NCI-H82 (cell line): ENCODE results near the gene ZNF423.

ENCODE experiments used
- DNase-seq: peaks from one replicate; lab custom pipeline; 2025; lab: John Stamatoyannopoulos, UW

Gene ZNF423

DNA sequence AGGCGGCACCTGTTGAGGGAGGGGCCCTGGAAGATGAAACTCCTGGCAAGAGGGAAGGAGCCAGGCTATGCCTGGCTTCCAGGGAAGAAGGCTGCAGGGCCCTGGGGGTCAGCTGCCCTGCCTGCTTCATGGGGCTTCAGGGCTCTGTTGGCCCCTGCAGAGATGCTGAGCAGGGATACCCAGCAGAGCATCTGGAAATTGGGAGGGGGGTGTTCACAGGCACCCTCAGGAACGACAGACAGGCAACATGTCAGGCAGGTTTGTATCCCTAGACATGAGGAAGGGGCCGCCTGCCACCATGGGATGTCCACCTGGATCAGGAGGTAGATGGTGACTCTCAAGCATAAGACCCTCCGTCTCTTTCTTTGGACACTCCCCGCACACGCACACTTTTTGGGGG lies 13.8 kb upstream of the ZNF423 start:
- DNase-seq = no peak

DNA sequence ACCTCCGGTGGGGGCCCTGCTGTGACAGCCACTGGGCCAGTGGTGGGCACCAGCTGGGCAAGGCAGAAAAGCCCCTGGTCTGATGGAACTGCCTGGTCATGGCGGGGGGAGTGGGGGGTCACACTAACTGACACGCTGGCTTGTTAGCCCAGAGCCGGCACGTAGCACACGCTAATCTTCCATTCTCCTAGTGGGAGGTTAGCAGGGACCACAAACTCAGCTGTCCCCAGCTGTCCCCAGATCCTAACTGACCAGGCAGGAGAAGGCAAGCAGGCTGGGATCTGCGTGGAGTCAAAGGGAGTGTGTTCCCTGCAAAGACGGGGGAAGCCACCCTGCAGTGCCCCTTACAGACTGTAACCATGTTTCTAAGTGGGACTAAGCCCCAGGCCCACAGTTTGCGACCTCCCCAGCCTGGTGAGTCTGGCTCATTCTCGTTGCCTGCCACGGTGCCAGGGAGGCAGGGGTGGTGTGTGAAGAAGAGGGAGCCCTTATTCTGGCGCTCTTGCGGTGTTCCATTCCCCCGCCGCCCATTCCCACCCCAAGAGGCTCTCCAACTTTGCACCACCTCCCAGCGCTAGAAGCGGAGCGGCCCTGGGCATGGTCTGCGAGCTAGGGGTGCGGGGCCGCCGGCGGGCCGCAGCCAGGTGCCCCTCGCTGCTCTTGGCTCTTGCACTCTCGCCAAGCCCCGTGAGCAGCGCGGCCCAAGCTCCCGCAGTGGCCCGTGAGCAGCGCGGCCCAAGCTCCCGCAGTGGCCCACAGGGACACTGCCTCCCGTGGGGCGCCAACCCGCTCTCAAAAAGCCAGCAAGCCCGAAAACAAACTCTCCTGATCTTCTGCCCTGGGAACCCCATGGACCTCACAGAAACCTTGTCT lies 12.1 kb upstream of the ZNF423 start:
- DNase-seq = no peak

DNA sequence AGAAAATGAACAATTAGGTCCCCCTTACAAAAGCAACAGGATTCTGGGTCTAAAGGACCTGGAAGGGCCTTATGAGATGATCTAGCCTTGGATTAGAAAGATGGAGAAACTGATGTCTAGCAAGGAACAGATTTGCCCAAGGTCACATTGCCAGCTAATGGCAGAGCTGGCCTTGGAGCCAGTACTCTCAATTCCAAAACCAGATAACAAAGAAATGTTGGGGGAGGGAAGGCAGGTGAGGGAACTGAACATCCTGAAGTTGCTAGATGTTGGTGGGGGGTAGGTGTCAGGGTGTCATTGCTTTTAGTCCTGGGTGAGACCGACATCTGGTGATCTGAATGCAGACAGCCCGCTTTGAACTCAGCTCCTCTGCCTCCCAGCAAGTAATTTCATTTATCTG lies 11.3 kb upstream of the ZNF423 start:
- no peak for DNase-seq

DNA sequence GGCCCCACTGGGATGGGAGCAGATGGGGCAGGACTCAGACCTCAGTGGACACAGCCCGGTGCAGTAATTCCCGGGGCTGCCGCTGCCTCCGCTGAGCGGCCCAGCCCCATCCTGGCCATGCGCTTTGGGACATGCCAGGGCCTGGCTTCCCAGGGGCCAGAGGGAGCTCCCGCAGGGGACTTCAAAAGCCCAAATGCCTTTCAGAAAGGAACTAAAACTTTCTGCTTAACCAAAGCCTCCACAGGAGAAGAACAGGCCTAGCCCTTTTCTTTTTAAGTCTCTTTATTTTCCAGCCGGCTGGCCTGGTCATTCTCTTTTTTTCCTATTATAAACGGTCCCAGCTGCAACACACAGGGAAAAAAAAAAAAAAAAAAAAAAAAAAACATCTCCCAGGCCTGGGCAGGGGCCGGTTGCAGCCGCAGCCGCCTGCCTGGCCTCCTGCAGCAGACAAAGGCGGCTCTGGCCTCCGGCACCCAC lies 10.7 kb upstream of the ZNF423 start:
- DNase-seq = no peak

DNA sequence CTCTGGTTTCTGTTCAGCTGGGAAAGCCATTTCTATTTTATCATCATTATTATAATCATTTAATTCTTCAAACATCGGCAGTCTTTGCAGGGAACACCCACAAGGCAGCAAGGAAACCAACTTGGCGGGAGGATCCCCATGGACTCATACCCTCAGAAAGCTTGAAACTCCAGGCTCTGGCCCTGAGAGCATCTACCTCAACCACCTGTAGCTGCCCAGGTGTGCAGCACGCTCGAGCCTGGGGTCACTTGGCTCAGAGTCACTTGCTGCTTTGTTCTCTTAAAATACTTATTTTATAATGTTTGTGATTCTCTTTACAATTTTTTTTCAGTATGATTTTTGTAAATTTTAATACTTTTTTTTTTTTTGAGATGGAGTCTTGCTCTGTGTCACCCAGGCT lies 6.8 kb upstream of the ZNF423 start:
- no peak for DNase-seq

DNA sequence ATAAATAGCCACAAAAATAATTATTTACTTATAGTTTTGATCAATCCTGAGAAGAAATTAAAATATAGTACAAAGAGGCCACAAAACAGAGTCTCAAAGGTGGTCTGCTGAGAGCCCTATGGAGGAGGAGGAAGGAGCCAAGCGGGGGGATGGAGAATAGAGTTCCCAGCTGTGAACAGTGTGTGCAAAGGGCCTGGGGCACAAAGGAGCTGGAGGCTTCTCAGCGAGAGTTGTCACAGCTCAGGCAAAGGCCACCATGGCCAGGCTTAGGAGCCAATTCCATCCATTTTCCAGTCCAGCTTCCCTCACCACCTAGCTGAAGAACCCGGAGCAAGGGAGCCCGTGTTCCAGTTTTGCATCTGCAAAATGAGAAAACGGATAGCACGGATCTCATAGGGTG lies 5.4 kb upstream of the ZNF423 start:
- DNase-seq = no peak

DNA sequence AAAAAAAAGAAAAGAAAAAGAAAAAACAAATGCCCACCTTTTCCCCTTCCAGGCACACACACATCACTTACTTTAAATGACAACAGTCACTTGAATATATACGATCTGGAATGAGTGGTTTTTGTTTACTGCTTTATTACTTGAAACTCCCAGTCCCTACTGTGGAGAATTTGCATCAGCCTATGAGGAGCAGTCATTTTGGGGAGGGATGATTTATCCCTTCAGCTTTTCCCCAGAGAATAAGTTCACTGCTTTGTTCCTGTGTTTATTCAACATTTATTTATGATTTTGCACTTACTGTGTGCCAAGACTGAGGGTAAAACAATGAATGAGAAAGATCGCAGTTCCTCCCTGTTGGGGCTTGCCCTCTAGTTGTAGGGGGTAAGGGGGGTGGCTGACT lies 4.7 kb upstream of the ZNF423 start:
- no peak for DNase-seq

DNA sequence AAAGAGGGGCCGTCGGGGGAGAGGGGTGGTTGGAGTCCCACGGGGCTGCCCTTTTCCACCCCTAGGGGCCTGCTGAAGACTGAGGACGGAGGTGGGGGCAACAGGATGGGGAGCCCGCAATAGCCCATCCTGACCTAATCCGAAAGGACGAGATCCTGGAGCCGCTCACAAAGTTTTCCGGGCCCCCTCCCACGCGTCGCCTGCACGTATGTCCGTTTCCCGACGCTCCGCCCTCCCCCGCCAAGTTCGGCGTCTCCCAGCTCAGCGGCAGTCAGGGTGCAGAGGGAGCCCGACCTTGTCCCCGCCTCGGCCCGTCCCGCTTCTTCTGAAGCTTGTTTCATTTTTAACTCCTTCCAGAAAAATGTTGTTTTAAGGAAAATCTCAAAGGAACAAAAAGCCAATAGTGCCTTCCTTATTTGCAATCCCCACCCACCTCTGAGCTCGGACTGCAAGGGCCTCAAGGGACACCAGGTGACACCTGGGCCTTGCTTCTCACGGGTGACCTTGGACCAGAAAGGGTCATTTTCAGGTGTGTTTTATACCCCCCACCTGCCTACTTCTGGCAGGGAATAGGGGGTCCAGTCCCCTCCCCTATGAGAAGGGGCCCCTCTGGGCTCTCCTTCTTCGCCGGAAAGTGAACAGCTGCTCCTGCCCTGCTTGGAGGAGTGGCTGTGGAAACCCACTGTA lies 3.4 kb upstream of the ZNF423 start:
- DNase-seq = peak; percentile 80

DNA sequence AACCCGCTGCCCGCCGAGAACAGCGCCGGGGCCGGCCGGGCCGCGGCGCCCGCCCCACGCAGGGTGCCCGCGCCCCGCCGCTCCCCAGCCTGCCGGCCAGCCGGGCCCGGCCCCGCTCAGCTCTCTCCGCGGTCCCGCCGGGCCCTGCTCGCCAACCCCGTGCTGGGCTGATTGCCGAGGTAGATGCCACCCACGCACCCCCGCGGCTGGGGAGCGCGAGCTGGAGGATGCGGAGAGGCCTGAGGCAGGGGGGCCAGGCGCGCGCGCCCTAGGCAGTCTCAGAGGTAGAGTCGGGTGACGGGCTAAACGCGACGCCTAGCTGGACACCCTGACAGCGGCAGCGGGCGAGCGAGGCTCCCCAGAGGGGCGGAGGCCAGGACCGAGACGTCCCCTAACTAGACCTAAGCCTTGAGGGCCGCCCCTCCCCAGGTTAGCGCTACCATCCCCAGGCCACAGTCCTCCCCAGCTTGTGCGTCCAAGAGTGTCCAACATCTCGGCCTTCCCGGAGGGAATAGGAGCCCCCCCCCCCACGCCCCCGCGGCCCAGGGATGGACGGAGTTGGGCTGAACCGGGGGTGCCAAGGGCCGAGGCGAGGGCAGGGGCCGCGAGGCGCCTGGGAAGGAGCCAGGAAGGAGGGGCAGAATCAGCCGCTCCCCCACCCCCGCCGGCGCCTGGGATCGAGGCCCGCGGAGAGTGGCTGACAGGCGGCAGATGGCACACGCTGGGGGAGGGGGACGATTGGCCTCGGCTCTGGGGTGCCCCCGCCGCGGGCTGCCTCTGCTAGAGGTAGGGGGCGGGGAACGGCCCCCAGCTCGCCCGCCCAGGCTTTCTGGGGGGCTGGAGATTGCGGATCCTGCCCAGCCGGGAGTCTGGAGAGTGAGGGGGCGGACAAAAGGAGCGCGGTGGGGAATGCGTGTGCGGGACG lies 2.5 kb upstream of the ZNF423 start:
- DNase-seq = peak; percentile 84

DNA sequence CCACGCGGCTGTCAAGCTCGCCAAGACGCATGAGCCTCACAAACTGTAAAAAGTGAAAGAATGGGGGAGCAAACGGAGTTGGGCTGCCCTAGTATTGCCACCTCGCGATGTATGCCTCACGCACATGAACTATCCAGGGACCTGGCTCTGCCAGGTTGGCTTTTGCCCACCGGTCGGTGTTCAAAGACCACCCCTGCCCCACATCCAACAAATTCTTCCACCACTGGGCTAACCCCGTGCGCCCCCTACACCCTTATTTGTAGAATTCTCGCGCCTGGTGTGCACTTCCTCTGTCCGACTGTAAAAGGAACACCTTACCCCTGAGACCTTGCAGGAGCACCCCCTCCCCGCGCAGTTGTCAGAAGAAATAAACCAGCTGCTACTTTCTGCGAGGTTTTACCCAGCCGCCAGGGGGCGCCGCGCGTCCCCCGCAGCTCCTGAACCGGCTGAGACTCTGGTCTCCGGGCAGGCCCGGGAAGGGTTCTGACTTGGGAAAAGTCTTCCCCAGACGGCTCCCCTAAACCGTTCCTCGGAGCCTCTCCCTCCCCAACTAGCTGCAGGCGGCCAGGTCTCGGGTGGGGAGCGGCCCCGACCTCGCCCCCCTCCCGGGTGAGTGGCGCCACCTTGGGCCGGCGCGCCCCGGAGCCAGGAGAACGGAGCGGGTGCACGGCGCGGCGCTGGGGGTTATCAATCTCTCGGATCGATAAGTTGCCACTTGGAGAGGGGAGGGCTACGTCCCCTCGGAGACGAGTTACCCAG lies 1.7 kb upstream of the ZNF423 start:
- peak; percentile 89 for DNase-seq

DNA sequence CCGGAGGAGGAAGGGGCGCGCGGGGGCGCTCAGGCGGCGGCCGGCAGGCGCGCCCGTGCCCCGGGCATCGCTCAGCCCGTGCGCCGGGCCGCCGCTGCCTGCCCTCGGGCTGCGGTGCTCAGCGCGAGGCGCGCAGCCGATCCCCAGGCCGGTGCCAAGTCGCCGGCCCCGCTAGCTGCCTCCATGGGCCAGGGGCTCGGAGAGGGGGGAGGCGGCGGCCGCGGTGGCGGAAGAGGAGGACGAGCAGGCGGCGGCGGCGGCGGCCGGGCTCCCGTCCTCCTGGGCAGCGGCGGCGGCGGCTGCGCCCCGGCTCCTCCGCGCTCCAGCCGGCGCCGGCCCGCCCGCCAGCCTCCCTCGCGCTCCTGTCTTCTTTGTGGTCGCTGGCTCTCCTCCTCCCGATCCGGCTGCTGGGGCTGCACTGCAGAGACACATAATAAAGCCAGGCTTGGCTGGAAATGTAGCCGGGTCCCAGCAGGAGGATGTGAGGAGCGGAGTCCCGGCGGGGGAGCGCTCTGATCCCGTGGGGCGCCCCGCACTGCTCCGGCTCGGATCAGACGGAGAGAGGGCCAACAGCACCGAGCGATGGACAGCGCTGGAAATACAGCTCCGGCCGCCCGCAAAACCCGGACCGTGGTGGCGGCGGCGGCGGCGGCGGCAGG lies 889 bp upstream of the ZNF423 start:
- peak; percentile 79 for DNase-seq

DNA sequence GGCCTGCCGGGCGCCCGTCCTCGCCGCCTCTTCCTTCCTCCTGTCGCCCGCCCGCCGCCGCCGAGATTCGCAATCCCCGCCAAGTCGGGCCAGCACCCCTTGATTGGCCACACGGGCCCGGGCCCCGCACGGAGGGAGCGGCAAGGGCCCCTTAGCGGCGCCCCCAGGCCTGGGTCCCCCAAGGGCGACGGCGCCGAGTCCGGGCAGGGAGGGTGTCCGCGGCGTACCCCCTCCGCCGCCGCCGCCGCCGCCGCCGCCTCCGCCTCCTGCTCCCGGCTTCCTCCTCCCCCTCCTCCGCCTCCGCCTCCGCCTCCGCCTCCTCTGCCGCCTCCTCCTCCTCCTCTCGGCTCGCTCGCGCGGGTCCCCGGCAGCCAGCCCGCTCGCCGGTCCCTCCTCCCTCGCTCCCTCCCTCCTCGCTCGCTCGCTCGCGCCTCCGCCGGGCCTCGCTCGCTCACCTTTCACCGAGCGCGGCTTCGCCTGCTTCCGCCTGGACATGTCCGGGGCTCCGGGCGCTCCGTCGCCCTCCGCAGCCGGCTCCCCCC lies 561 bp downstream of the ZNF423 start:
- peak; percentile 85 for DNase-seq

DNA sequence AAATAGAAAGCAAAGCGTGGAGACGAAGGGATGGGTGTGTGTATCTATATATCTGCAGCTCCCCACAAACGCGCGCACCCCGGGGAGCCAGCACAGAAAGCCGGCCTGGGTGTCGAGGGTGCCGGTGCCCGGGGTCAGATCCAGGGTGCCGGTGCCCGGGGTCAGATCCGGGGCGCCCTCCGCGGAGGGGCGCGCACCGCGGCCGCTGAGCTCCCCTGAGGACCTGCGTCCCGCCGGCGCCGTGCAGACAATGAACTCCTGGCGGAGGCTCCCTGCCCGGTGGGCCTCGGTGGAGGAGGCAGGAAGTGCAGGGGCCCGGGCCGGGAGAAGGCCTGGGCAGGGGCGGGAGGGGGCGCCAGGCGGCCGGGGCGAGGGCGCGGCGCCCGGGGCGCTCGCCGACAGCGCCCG lies 1.1 kb downstream of the ZNF423 start:
- DNase-seq = peak; percentile 46

DNA sequence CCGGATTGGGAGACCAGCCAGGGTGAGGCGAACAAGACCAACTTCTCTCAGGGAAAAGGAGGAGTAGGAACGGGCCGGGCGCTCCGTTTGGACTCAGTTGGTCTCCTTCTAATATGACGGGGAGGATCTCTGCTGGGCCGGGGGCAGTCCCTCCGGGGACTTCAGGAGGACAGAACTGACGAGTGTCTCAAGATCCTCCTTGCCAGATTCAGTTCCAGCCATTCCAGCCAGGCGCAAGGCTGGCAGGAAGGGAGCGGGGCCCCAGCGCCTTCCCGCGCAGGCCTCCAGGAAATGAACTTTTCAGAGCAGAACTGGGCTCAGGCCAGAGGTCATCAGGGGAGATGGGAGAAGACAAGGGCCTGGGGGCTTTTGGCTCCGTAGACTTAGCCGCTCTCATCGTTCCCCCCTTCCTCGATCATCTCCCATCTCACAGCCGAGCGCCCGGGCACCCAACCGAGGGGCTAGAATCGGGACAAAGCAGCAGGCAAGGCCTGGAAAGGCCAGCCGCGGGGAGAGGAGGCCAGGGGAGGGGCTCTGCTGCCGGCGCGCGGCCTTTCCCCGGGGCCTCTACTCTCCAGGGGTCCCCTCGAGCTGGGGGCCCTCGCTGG lies 1.6 kb downstream of the ZNF423 start:
- no peak for DNase-seq

DNA sequence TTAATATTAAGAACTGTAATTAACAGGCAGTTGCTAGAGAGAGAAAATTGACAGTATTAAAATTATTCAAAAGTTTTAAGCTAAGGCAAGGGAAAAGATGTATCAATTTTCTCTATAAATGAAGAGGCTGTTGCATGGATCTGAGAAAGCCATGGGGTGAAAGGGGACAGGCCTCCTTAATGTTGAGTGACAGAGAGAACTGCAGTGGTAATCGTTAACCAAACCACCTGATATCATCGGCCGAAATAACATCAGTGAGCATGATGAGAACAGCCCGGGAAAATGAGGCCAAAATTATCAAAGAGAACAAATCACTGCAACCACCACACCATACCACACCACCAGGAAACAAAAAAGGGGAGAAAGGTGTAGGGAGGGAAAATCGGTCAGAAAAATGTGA lies 3.6 kb downstream of the ZNF423 start:
- DNase-seq = no peak

DNA sequence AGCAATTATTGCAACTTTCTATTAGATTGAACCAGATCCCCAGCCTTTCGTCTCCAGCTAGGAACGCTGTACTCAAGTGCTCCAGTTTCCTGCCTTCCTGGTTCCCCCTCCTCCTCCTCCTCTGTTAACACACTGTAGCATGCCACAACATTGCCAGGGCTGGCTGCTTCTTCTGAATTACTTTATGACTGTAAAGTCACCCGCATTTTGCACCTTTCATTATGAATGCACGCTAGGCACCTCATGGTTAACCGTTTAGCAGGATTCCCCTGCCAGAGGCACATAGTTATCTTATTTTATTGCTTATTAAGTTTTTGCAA lies 4.5 kb downstream of the ZNF423 start:
- no peak for DNase-seq

DNA sequence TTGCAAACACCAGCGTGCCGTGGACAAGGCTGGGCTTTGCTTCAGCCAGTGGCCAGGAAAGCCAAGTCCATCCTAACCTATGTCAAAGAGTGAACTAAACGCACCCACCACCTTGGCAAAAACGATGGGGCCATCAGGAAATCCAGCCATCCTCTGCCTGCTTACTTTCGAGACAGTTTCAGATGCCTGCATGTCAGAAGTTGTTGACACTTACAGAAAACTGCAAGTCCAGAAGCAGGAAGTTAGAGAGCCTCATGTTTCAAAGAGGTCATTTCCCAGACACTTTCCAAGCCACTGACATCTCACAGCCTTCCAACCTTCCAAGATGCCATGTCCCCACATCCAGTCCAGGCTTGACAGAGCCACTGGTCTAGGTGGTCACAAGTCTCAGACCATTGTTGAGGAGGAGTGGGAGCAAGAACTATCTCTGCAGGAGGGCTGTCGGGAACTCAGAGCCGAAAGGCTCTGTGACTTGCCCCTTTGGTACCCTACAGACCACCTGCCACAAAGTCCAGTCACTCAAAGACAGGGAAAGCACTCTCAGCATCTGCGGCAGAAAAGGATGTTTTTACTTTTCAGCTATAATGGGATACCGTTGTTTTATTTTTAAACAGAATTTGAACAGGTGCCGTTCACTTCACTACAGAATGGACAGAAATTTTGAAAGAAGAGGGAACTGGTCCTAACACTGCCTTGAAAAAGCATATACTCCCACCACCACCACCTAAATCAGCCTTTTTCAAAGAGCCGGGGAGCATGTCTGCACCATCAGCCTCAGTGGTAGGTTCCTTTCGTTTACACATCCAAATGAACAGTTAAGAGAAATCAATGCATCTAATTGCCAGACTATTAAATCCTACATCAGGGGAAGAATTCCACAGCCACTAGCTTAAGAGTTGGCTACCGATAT lies 5.1 kb downstream of the ZNF423 start:
- DNase-seq = no peak

DNA sequence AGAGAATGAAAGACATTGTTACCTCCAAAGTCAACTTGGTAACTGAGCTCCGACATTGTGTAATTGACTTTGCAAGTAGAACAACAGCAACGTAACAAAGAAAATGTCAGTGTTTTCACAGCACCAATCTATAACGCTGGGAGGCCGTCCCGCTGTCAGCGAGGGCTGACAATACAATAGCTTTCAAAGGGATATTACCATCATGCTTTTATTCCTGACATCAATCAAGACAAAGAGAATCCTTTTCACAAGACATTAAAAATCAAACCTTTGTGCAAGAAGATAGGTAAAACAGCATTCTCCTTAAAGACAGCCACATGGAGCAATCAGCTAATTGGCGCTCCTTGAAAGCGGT lies 6.2 kb downstream of the ZNF423 start:
- DNase-seq = no peak

DNA sequence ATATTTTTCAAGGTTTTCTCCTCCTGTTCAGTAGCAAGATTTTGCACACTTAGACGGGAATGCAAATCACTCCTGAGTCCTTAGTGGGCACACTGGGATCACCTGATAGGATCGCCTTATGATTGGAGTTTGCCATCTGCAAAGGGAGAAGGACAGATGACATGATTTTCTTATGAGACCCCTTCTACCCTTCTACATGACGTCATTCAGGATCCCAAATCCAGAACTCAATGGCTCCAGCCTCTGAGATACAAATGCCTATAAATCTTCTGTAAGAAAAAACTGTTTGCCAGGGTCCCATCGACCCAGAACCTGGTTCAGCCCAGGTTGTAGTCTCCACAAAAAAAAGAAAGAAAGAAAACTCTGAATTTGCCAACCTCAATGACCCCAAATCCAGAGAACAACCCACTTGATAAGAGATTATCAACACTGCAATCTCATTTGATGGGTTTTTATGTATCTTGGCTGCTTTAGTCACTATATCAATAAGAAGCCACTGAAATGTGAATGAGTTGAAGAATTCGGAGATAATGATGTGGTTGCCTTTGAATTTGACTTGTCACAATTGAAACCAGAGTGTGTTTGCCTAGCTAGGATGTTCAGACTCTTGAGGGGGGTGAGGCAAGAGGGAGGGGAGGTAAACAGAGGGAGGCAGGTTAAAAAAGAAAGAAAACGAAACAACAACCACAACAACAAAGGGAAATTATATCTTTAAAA lies 6.7 kb downstream of the ZNF423 start:
- no peak for DNase-seq
